GM21528 (cell line): Measurements from ENCODE around the gene PIP4K2C.
"Not testable (repeated sequence)": the region's sequence is repeated elsewhere in the genome, so short reads cannot be mapped to it uniquely, and the experiment has no call there.

Source experiments
- ATAC-seq: cut with Tn5 transposase; IDR thresholded peaks from one replicate; pipeline ENCODE4 v1.9.1; 2021; ENCODE audit warnings: mild to moderate bottlenecking, moderate library complexity; ENCODE audit not compliant: unreplicated experiment, low FRiP score

The PIP4K2C gene

GRCh38 chr12:57630891-57631433 is 40.0 kb downstream of the PIP4K2C start:
- ATAC-seq: no peak

GRCh38 chr12:57631566-57632072 is 40.6 kb downstream of the PIP4K2C start:
- ATAC-seq: no peak

GRCh38 chr12:57632073-57632957 is 41.3 kb downstream of the PIP4K2C start:
- ATAC-seq: no peak

- peak; percentile 67 for ATAC-seq
These were observed 42.2 kb downstream of the PIP4K2C start, which contains the start of gene B4GALNT1 for GRCh38 chr12:57632958-57633840. Gene B4GALNT1 (minus strand): TSS chr12:57633201. CDS start chr12:57632132, 1,069 bp downstream.

- ATAC-seq: not testable (repeated sequence)
These were observed 45.7 kb downstream of the PIP4K2C start for GRCh38 chr12:57636731-57637130.

- ATAC-seq: no peak
These were observed 46.4 kb downstream of the PIP4K2C start for GRCh38 chr12:57637364-57637763.

- no peak for ATAC-seq
These were observed 47.1 kb downstream of the PIP4K2C start for GRCh38 chr12:57638096-57638495.

GRCh38 chr12:57640175-57641042 is 49.4 kb downstream of the PIP4K2C start:
- ATAC-seq: no peak

- ATAC-seq: no peak
These were observed 50.9 kb downstream of the PIP4K2C start for GRCh38 chr12:57641699-57642442.

- ATAC-seq: not testable (repeated sequence)
These were observed 55.1 kb downstream of the PIP4K2C start for GRCh38 chr12:57645990-57646658.

- ATAC-seq: not testable (repeated sequence)
These were observed 55.7 kb downstream of the PIP4K2C start for GRCh38 chr12:57646659-57647049.
